CD4-positive, alpha-beta memory T cell (primary cell): ENCODE results near the gene MACROD2. TPM values are rescaled to one million over a fixed set of nuclear protein-coding genes. Genes with fewer than 3 reads are reported as not detected.

Source experiments
- CTCF ChIA-PET: fragments of 350-600 bp; sonication (Branson Sonifier 250); formaldehyde crosslinking; loops from one replicate; lab custom pipeline; 2021; ENCODE audit warnings: inconsistent platforms; ENCODE audit not compliant: partially characterized antibody; lab: Charles Lee
- POLR2A ChIA-PET: fragments of 350-600 bp; sonication (Branson Sonifier 250); formaldehyde crosslinking; loops from one replicate; lab custom pipeline; 2021; ENCODE audit not compliant: partially characterized antibody; lab: Charles Lee
- DNase-seq, 5 donors: peaks; one replicate each; pipeline versions ENCODE4 v3.0.0 to v3.0.0-alpha.2; 2020 to 2022; ENCODE audit warnings: mixed read lengths in 1 of 5
- H3K27ac ChIP-seq: one replicate; pipeline ENCODE4 v1.7.0; 2013; ENCODE audit warnings: low read depth, low read length
- H3K27me3 ChIP-seq: 2 replicates; pipeline ENCODE4 v1.7.0; 2013; ENCODE audit warnings: mild to moderate bottlenecking, low read length, moderate library complexity; ENCODE audit not compliant: insufficient read depth
- H3K36me3 ChIP-seq: 2 replicates; pipeline ENCODE4 v1.7.0; 2013; ENCODE audit warnings: mild to moderate bottlenecking, low read length, moderate library complexity; ENCODE audit not compliant: insufficient read depth
- H3K4me1 ChIP-seq: 2 replicates; pipeline ENCODE4 v1.7.0; 2013; ENCODE audit warnings: mild to moderate bottlenecking, low read length, moderate library complexity; ENCODE audit not compliant: insufficient read depth
- H3K4me3 ChIP-seq, 2 donors: one replicate each; pipeline ENCODE4 v1.7.0; 2013; ENCODE audit warnings: low read length in 2 of 2, mild to moderate bottlenecking in 1 of 2
- H3K9me3 ChIP-seq, 2 donors: one replicate each; pipeline ENCODE4 v1.7.0; 2013; ENCODE audit warnings: low read length in 2 of 2, control low read depth in 1 of 2; ENCODE audit not compliant: control insufficient read depth in 1 of 2
- H3K27ac Mint-ChIP-seq, 7 donors: one replicate each; pipeline ENCODE4 v1.8.0; 2020 to 2021; ENCODE audit warnings: mixed read lengths in 7 of 7, mild to moderate bottlenecking in 6 of 7, inconsistent platforms in 3 of 7, moderate library complexity in 3 of 7
- H3K27me3 Mint-ChIP-seq, 2 donors: one replicate each; pipeline ENCODE4 v1.8.0; 2020 to 2021; ENCODE audit warnings: mixed read lengths in 2 of 2
- H3K36me3 Mint-ChIP-seq, 2 donors: one replicate each; pipeline ENCODE4 v1.8.0; 2020 to 2021; ENCODE audit warnings: mixed read lengths in 2 of 2, inconsistent platforms in 1 of 2, mild to moderate bottlenecking in 1 of 2
- H3K4me1 Mint-ChIP-seq, 4 donors: one replicate each; pipeline ENCODE4 v1.8.0; 2020 to 2021; ENCODE audit warnings: mixed read lengths in 4 of 4, mild to moderate bottlenecking in 1 of 4
- H3K4me3 Mint-ChIP-seq, 8 donors: one replicate each; pipeline ENCODE4 v1.8.0; 2020 to 2021; ENCODE audit warnings: mixed read lengths in 8 of 8, mild to moderate bottlenecking in 7 of 8, moderate library complexity in 6 of 8, inconsistent platforms in 3 of 8
- H3K9me3 Mint-ChIP-seq, 8 donors: one replicate each; pipeline ENCODE4 v1.8.0; 2020 to 2021; ENCODE audit warnings: mixed read lengths in 8 of 8, mild to moderate bottlenecking in 5 of 8, inconsistent platforms in 3 of 8, moderate library complexity in 1 of 8
- intact Hi-C: fragments of 100-400 bp; cut with micrococcal nuclease; formaldehyde crosslinking; loops from one replicate; pipeline ENCODE4 v1.15.1; 2023
- polyA plus RNA-seq, 2 donors: library from polyadenylated mRNA; unstranded; fragments of 300-500 nt; fragmentation: Illumina TruSeq; gene quantifications; one replicate each; pipeline ENCODE4 v1.2.3, GENCODE V29; 2021
- total RNA-seq, 2 experiments: library from RNA; stranded (reverse); gene quantifications; one replicate each; pipeline ENCODE4 v1.2.3, GENCODE V29; 2021

MACROD2 gene
- total and polyA plus RNA-seq, 4 experiments from 2014 or later = not detected

DNA sequence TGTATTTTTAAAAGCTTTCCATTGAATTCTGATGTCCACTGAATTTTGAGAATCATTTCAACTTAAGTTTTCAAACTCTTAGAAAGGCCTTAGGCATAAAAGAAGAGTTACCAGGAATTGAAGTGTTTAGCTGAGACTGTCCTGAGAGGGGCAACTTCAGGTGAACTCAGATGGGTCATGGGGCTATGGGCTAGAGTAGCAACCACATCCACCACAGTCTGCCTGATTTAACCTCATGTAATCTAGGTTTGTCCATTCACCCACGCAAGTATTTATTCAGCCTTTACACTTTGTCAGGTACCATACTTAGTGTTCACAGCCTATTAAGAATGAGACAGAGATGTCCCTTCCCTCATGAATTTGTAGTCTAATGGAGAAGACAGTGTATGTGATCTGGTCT lies 2076.9 kb downstream of the MACROD2 start:
- intact Hi-C loops = no loop called here

DNA sequence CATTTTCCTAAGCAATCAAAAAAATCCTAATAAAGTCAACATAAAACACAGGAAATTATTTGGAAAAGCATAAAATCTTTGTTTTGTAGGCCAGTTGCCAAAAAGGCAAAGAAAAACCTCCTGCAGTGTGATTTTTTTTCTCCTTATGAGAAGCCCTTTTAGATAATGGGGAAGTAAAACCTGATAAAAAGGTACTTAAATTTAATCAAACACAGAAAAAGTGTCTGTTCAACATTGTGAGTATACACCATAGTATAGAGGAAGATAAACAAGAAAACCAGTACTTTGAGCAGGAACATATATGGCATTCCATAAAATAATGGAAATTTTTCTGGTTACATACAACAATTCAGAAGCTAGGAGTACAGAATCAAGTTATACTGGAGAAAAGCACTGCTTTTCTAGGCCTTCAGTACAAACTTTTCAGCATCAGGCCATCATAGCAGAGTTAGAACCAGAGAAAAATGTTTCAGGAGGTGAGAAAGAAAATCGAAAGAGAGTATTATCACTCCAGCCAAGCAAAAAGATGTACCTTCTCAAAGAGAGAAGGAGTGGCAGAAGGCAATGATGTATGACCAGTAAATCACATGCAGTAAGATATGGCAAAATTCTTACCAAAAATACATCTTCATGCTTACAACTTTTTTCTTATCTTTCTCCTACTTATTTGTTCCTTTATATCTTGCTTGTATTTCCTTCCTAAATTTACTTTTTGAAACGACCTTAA lies 2083.0 kb downstream of the MACROD2 start:
- peaks cover 0 to 15% (median 4%) of the 10 kb centered on the region in 8 donors for H3K9me3 Mint-ChIP-seq
- CTCF ChIA-PET = no interaction called here

More for the DNA sequence above, 2076.9 kb downstream of the MACROD2 start:
- peaks cover 3 to 20% (median 8%) of the 10 kb centered on the region in 8 donors for H3K9me3 Mint-ChIP-seq
- no peaks in the 10 kb centered on the region for H3K36me3 Mint-ChIP-seq
- Histone ChIP-seq H3K4me1 (no peaks in the 10 kb centered on the region), H3K27ac (no peak overlapping the region), H3K36me3 (no peaks in the 10 kb centered on the region), H3K27me3 (no peaks in the 10 kb centered on the region), H3K9me3 (no peaks in the 10 kb centered on the region), H3K4me3 (no peak overlapping the region)
- ChIA-PET CTCF (no interaction called here), POLR2A (no interaction called here)
- DNase-seq = no peak
- no peak overlapping the region for H3K4me3 Mint-ChIP-seq
- H3K27me3 Mint-ChIP-seq = no peaks in the 10 kb centered on the region
- H3K4me1 Mint-ChIP-seq = no peaks in the 10 kb centered on the region
- no peak overlapping the region for H3K27ac Mint-ChIP-seq

DNA sequence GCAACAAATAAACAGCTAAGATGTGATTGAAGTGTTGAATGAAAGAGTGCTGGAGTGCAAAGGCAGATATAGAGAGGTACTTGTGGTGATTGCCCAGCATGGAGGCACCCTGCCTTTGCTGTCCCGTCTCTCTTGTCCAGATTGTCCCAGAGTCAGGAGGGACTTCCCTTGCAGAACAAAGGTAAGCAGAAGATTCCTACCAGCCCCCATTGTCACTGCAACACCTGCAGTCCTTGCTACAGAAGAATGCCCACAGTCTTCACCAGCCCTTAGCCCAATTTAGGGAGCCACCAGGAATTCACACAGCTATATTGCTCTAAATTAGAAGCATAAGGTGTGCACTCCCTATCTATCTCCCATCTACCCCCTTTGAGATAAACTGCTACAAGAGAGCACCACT lies 2086.1 kb downstream of the MACROD2 start:
- no peak overlapping the region for H3K27ac ChIP-seq
- H3K27me3 Mint-ChIP-seq = no peaks in the 10 kb centered on the region
- H3K9me3 ChIP-seq = no peaks in the 10 kb centered on the region
- H3K4me1 Mint-ChIP-seq = no peaks in the 10 kb centered on the region
- POLR2A ChIA-PET = no interaction called here
- CTCF ChIA-PET = no interaction called here
- no peaks in the 10 kb centered on the region for H3K36me3 ChIP-seq
- peaks cover 0 to 14% (median 3%) of the 10 kb centered on the region in 8 donors for H3K9me3 Mint-ChIP-seq
- no peaks in the 10 kb centered on the region for H3K36me3 Mint-ChIP-seq
- no peak overlapping the region for H3K4me3 ChIP-seq
- no peak overlapping the region for H3K4me3 Mint-ChIP-seq
- no peak overlapping the region for H3K27ac Mint-ChIP-seq
- no peaks in the 10 kb centered on the region for H3K4me1 ChIP-seq
- no peaks in the 10 kb centered on the region for H3K27me3 ChIP-seq
- no peak for DNase-seq
- intact Hi-C loops = no loop called here

More for the DNA sequence above, 2083.0 kb downstream of the MACROD2 start:
- no peak overlapping the region for H3K4me3 Mint-ChIP-seq
- no peaks in the 10 kb centered on the region for H3K27me3 Mint-ChIP-seq
- H3K4me1 Mint-ChIP-seq = no peaks in the 10 kb centered on the region
- no peak for DNase-seq
- intact Hi-C loops = no loop called here
- no peaks in the 10 kb centered on the region for H3K36me3 Mint-ChIP-seq
- H3K27ac Mint-ChIP-seq = no peak overlapping the region
- Histone ChIP-seq H3K36me3 (no peaks in the 10 kb centered on the region), H3K4me3 (no peak overlapping the region), H3K27me3 (no peaks in the 10 kb centered on the region), H3K4me1 (no peaks in the 10 kb centered on the region), H3K9me3 (no peaks in the 10 kb centered on the region), H3K27ac (no peak overlapping the region)
- POLR2A ChIA-PET = no interaction called here

DNA sequence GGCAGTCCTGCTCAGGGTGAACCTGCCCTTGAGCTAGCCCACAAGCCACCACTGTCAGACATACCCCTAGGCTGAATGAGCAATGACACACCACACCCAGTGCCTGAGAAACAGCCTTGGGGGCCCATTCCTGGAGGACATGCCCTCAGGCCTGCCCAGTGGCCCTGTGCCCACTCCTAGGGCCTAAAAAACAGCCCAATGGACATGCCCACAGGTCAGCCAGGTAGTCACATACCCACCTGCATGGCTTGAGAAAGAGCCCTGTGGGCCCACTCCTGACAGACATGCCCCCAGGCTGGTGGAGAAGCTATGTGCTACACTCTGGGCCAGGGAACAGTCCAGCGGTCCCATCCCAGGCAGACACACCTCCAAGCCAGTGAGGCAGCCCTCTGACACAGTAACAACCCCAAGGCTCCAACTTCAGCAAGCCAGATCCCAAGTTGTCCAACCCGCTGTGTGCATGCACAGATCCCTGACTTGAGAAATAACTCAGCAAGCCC lies 2086.8 kb downstream of the MACROD2 start:
- Mint-ChIP-seq H3K27ac (no peak overlapping the region), H3K4me3 (no peak overlapping the region), H3K36me3 (no peaks in the 10 kb centered on the region), H3K4me1 (no peaks in the 10 kb centered on the region), H3K27me3 (no peaks in the 10 kb centered on the region), H3K9me3 (peaks cover 0 to 17% (median 3%) of the 10 kb centered on the region in 8 donors)
- Histone ChIP-seq H3K27me3 (no peaks in the 10 kb centered on the region), H3K9me3 (no peaks in the 10 kb centered on the region), H3K27ac (no peak overlapping the region), H3K36me3 (no peaks in the 10 kb centered on the region), H3K4me1 (no peaks in the 10 kb centered on the region), H3K4me3 (no peak overlapping the region)
- no peak for DNase-seq
- ChIA-PET POLR2A (no interaction called here), CTCF (no interaction called here)
- intact Hi-C loops = no loop called here

DNA sequence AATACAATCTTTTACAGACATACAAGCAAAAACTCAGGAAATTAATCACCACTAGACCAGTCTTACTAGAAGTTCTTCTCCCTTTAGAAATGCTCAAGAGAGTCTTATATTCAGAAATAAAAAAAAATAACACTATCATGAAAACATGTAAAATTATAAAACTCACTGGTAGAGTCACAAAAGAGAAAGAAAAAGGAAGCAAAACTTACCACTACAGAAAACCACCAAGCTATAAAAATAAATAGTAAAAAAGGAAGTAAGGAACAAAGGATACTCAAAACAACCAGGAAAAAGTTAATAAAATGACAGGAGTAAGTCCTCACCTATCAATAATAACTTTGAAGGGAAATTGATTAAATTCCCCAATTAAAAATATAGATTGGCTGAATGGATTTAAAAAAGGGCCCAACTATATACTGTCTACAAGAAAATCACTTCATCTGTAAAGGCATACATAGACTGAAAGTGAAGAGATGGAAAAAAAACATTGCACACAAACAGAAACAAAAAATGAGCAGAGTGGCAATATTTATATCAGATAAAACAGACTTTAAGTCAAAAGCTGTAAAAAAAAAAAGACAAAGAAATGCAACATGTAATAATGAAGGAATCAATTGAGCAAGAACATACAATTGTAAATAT lies 2088.4 kb downstream of the MACROD2 start:
- no peak overlapping the region for H3K4me3 Mint-ChIP-seq
- Histone ChIP-seq H3K27me3 (no peaks in the 10 kb centered on the region), H3K9me3 (no peaks in the 10 kb centered on the region), H3K27ac (no peak overlapping the region), H3K4me1 (no peaks in the 10 kb centered on the region), H3K4me3 (no peak overlapping the region), H3K36me3 (no peaks in the 10 kb centered on the region)
- DNase-seq = no peak
- no peaks in the 10 kb centered on the region for H3K4me1 Mint-ChIP-seq
- H3K9me3 Mint-ChIP-seq = peaks cover 0 to 25% (median 5%) of the 10 kb centered on the region in 8 donors
- no peaks in the 10 kb centered on the region for H3K27me3 Mint-ChIP-seq
- ChIA-PET POLR2A (no interaction called here), CTCF (no interaction called here)
- intact Hi-C loops = no loop called here
- no peaks in the 10 kb centered on the region for H3K36me3 Mint-ChIP-seq
- no peak overlapping the region for H3K27ac Mint-ChIP-seq

DNA sequence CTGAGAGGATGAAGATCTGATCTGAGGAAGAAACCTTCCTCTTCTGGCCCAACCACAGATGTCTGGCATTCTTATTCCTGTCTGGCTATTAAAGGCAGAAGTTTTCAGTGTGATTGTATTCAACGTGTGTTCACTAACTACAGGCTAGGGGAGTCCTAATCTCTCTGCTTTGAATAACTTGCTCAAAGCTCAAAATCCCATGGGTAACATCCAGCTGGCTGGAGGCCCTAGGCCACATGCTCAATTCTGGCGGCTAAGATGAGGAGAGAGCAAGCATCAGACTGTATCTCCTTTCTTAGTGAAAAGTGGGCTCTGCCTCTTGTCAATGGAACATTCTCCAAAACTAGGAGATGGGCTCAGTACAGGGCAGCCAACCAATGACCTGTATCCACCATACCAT lies 2099.9 kb downstream of the MACROD2 start:
- Histone ChIP-seq H3K4me1 (no peaks in the 10 kb centered on the region), H3K4me3 (no peak overlapping the region), H3K9me3 (no peaks in the 10 kb centered on the region), H3K27ac (no peak overlapping the region), H3K27me3 (no peaks in the 10 kb centered on the region), H3K36me3 (no peaks in the 10 kb centered on the region)
- no peaks in the 10 kb centered on the region for H3K36me3 Mint-ChIP-seq
- DNase-seq = no peak
- ChIA-PET POLR2A (no interaction called here), CTCF (no interaction called here)
- H3K4me1 Mint-ChIP-seq = no peaks in the 10 kb centered on the region
- intact Hi-C loops = no loop called here
- no peaks in the 10 kb centered on the region for H3K27me3 Mint-ChIP-seq
- H3K4me3 Mint-ChIP-seq = no peak overlapping the region
- H3K9me3 Mint-ChIP-seq = peaks cover 0 to 5% (median under 1%) of the 10 kb centered on the region in 8 donors
- no peak overlapping the region for H3K27ac Mint-ChIP-seq

DNA sequence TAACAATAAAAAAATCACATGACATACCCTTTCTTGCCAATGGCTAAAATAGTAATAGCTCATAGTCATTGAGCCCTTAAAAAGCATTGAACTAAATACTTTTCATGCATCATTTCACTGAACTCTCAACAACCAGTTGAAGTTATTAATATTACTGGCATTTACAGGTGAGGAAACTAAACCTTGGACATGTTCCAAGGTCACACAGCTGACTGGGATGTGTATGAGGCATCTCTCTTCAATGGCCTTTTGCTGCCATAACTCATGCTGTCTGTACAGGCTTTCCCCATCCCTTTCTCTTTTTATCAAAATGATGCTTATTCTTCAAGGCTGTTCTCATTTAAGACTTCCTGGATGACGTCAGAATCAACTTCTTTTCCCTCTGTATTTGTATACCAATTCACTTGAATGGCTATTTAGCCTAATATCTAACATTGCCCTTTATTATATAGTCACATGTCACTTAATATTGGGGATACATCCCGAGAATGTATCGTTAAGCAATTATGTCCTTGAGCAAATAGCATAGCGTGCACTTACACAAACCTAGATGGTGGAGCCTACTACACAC lies 2101.5 kb downstream of the MACROD2 start:
- no peaks in the 10 kb centered on the region for H3K36me3 Mint-ChIP-seq
- no peak for DNase-seq
- no peak overlapping the region for H3K4me3 Mint-ChIP-seq
- H3K4me1 ChIP-seq = no peaks in the 10 kb centered on the region
- POLR2A ChIA-PET = no interaction called here
- intact Hi-C loops = no loop called here
- no peaks in the 10 kb centered on the region for H3K27me3 ChIP-seq
- H3K4me1 Mint-ChIP-seq = no peaks in the 10 kb centered on the region
- H3K9me3 ChIP-seq = no peaks in the 10 kb centered on the region
- no peak overlapping the region for H3K27ac ChIP-seq
- H3K36me3 ChIP-seq = no peaks in the 10 kb centered on the region
- H3K4me3 ChIP-seq = no peak overlapping the region
- H3K27ac Mint-ChIP-seq = no peak overlapping the region
- CTCF ChIA-PET = no interaction called here
- H3K9me3 Mint-ChIP-seq = peaks cover 0 to 4% (median 2%) of the 10 kb centered on the region in 8 donors
- no peaks in the 10 kb centered on the region for H3K27me3 Mint-ChIP-seq
